ENCODE measurements around the gene MEF2C.
"Not testable (repeated sequence)": the region's sequence is repeated elsewhere in the genome, so short reads cannot be mapped to it uniquely, and the experiment has no call there.

The MEF2C gene

DNA sequence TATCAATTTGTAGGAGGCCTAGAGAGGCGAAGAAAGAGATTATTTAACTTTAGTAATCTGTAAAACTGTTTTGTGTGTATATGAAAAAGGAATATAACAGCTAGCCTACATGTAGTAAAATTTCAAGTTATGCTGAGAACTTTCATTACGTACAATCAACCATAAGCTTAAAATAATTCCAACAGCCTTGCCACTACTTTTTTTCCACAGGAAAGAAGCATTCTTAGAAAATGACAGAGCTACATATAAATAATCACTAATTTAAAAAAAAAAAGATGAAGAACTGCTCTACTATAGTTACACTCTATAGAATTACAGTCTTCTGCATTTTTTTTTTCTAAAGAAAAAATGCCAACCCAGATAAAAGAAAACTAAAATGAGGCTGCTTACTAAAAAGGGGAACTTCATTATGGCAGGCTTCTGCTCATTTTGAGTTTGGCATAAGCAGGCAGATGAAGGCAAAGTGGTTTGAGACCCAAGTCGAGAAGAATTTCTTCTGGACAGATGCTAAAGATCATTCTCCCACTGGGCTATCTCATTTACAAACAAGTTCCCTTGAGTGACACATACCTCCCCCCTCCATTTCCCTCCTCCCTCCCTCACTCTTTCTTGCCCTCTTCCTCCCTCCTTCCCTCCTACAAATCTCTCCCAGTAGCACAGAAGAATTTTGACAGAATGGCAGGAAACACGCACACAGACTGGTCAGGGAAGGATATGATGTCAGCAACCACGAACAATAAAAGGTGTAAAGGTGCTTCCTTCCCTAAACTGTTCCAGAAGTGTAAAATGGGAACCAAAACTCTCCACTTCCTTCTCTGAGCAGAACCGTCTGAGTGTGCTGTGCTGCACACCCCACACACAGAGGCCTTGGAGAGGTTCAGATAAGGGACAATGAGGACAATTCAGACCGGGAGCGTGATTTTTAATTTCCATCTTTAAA, 56.1 kb downstream of the MEF2C start:
- no peak for DNase-seq

DNA sequence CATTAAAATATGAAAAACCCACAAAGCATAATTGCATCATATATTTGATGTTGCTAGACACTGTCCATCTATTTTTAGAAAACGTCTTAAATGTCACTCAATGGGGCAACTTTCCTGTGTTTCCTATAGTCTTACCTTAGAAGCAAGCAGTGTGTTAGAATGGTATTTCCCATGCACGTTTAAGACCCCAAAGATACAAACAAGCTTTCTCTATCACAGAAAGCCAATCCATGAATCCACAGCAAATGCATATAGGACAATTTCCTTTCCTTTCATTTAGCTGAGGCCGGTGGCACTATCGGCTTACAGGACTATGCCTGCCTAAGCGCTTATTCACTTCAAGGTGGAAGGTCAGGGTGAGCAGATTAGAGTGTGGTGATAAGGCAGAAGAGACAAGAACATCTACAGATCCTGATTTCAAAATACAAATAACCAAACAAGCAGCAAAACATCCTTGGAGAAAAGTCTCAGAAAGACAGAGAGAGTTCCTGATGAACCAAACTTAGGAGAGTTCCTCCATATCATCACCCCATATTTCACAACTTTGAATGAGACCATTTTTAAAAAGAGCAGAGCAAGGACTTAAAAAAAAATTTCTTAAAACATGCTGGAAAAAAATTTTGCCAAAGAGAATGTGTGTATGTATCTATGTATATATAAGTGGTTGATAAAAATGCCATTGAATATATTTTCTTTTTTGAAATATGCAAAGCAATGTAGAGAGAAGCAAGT, 57.2 kb downstream of the MEF2C start:
- no peak for DNase-seq

DNA sequence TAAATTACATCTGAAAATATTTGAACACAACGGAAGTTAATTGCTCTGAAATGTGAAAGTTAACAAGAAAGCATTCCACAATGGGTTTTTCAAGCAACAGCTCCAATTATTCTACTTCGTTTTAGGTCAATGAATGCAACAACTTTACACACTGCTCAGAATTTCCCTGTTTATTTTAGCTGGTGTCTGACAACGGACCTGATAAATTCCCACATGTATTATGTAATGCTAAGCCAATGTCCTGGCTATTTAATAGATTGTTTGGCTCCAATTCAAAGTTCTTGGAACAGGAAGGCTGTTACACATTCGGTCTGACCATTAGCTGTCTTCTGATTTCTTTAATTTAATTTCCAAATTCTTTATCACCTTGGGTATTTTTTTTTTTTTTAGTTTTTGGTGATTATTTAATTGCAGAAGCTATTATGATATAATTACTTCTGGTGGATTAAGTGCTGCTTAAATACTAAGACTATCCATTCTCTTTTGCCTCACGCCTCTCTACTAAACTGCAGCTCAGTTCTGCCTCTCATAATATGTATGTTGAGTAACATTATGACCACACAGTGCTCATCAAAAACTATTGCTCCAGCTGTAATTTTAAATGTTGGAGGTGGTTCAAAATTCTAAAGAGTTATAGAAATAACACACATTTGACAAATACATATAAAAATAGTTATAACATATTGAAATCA, 57.9 kb downstream of the MEF2C start:
- no peak for DNase-seq

DNA sequence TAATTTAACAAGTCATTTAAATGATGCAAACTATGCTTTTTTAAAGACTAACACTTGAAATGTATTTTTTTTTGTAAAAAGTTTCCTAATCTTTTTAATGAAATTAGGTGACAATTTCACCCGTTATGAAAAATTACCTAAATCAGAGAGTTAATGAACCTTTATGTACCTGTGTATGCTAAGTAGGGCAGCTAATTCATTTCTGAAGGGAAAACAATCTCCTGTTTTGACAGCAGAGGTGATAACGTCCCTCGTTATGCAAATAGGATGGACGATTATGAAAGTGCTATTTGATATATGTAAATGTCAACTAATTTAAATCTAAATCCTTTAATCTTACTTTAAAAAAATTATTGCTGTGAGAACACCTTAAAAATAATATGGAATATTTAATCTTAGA, 58.8 kb downstream of the MEF2C start:
- no peak for DNase-seq

DNA sequence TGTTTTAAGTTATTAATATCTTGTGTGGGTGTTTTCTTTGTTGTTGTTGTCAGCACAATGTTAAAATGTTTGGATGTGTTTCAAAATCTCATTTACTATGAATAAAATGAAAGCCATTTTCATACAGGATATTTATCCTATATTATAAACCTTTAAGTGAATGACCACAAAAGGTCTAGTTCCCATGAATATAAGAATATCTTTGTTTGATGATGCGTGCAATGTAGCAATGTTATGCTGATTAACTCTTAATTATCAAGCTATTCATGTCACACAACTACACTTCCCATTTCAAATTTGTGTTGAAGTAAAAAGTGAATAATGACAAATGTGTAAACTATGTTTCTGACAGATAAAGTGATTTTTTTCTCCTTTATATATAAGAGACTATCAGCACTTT, 59.8 kb downstream of the MEF2C start:
- DNase-seq: no peak

DNA sequence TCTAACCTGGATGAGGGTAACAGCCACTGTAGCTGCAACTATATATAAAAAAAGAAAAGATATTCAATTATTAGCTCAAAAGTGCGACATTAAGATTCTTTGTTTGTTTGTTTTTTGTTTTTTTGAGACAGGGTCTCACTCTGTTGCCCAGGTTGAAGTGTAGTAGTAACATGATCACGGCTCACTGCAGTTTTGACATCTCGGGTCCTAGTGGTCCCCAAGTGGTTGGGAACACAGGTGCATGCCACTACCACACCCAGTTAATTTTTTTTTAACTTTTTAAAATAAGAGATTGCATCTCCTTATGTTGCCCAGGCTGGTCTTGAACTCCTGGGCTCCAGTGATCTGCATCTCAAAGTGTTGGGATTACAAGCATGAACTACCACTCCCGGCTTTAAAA, 61.8 kb downstream of the MEF2C start:
- DNase-seq: no peak

DNA sequence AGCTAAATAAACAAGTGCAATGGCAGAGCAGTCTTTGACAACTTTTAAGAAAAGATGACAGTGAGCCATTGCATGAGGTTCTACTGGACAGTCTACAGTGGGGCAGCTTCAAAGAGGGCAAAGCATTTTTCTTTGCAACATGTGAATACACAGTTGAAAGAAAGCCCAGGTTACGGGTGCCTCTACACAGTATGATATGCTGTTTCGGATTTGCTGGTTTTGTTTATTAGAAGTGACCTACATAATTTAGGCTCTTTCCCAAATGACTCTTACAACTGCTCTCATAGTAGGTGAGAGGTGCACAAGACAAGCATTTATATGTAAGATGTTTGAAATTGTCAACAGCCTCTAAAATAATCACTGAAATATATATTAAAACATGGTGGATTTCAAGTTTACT, 62.4 kb downstream of the MEF2C start:
- no peak for DNase-seq

DNA sequence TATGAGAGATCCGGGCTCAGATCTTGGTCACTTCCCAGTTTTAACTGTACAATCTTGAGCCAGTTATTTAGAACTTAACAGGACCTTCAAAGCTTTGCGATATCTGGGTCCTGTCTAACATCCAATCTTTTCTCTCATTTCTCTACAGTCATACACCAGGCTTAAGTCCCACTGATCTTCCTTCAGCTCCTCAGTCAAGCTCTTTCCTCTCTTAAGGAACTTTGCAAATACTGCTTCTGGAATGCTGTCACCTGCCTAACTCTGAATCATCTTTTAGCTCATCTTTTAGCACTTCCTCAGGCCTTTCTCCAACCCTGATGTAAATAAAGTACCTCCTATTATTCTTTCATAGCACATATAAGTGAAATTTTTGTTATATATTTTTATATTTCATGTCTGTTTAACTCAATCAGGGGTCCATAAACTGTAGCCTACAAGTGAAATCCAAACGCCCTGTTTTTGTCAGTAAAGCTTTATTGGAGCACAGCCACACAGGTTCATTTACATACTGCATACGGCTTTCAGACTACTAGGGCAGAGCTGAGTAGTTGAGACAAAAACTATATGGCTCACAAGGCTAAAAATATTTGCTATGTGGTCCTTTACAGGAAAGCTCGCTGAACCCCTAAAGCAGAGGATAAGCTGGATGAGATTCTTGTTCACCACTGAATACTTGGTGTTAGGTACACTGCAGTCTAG, 63.5 kb downstream of the MEF2C start:
- no peak for DNase-seq

DNA sequence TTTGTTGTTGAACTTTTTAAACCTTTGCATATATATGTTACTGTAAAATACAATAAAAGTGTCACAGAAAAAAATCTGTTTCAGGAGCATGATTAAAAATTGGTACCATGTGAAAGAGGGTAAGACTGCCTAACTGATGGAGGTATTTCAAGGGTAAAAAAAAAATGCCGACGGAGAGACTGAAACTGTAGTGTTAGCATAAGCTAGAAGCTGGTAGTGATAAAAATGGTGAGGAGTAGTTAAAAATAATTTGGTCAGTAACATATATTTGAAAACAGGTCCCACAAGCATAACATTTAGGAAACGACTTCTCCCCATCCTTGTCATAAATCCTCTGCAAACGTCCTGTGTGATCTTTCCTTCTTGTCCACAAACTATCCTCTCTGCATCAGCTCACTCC, 64.7 kb downstream of the MEF2C start:
- DNase-seq: no peak

DNA sequence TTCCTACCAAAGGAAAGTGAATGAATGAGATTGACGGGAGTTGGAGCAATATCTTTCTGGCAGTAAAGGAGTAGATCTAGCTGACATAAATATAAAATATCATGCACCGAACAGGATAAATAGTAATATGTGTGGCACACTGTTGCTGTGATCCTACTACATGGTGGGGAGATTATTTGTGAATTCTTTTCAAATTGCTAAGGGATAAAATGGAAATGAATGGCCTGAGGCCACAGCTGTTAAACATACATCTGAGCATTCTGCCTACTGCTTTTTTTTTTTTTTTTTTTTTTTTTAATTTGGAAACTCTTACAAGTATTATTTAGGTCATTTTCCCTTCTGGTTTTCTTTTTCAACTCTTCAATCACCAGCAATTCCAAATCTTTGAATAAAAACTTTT, 66.8 kb downstream of the MEF2C start:
- DNase-seq: no peak

DNA sequence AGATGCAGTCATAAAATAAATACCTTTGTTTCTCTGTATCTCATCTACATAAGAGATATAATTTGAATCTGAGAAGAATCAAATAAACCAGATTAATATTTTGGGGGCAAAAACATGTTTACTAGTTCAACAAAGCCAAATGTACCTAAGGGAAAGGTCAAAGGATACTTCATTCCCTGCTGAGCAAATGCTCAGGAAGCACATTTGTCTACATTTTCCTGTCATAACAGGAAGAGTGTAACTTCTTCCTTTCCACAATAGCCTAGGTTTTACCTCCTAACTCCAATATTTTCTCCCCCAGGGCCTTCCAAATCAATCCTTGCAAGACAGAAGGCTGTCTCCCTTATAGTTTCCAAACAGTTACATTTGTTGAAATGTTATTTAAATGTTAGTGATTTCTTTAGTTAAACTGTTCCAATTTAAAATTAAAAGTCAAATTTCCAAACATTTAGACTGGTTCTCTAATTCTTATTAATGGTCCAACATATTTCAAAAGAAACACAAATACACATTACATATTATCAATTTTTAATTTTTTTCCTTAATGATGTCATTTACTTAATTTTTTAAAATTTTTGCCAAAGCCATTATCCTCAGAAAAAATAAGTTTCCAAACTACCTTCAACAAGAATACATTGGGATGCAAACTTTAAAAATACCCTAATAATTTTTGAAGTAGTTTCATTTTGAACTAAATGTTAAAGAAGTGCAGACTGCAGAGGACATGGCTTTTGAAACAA, 67.8 kb downstream of the MEF2C start:
- DNase-seq: no peak

DNA sequence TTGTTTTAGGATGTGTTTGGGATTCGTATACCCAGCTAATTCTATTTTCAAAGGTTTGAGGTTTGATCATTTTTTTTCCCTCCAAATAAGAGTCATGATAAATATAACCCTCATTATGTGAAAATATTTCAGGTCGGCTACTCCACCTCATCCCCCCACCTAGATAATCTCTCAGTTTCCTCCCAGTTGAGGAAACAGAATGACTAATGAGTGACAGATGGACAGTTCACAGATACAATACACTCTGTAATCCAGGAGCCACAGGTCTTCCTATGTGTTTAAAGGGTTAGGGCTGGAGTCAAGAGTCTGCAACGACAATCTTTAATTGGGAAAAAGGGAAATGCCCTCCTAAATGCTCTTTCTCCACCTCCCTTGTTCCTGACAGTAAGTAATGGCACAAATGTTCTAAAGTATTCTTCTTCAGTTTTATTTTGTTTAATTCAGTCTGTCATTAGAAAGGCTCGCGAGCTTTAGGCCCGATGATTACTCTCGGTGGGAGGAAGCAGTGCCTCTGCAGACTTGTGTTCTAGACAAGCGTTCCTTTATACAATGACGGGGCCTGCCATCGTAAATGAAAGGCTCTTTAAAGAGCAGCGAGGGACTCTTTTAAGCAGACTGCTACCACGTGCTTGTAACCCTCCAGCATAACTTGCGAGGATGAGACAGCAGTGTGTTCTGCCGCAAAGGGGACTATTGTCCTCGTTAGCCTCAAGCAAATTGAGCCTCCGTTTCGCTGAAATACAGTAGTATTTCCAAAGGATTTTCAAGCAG, 69.0 kb downstream of the MEF2C start:
- no peak for DNase-seq

DNA sequence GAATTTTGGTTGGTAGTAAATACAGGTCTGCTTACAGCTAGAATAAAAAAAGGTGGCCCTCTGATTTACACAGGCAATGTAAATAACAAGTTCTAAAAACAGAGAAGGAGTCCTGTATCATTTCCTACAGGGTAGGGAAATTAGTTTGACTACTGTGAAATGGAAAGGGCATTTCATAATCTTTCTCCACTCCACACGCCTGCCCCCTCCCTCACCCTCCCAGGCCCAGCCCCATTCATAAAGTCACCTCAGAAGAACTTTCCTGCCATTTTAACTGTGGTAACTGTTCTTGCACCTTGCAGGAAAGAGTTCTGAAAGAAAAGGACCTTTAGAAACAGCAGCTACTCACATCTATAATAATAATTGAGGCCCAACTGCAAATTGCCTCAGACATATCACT, 69.7 kb downstream of the MEF2C start:
- DNase-seq: no peak

DNA sequence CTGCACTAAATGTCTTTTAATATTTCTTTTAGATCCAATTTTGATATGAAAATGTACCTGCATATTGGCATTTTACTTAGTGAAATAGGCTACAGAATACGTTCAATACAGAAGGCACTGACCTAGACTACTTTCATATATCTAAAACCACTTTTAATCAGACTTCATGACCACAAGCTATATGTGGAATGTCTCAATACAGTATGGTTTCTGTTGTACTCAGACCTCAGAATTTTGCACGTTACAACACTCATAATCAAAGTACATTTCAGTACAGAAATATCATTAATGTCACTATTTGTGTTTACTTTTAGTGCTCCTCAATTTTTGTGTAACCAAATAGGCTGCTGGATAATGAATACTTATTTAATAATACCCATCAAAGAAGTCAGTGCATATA, 74.8 kb downstream of the MEF2C start:
- DNase-seq: no peak

DNA sequence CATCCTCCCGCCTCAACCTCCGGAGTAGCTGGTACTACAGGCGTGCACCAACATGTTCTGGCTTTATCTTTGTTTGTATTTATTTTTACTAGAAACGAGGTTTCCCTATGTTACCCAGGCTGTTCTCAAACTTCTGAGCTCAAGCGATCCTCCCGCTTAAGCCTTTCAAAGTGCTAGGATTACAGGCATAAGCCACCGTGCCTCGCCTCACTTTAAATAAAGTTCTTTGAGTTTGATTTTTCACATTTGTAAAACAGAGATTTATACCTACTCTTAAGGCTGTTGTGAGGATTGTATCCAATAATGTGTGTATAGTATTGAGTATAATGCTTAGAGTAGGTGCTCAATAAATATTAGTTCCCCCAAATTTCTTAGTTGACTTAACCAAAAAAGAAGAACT, 75.7 kb downstream of the MEF2C start:
- DNase-seq: no peak

DNA sequence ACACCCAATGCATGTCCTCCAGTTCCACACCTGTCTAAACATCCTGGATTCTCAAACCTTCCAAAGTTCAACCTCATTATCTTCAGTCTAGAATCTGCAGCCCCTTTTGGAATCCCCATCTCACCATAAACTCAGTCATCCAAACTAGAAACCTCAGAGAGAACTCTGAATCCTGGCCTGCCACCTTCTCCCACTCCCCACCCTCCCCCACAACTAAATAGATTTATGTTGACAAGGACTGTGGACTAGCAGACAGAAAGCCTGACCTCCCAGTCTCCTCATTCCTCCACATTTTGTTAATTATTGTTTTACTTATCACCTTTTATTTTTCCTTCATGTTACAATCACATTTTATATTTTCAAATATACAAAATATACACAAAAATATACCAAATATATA, 76.6 kb downstream of the MEF2C start:
- no peak for DNase-seq

DNA sequence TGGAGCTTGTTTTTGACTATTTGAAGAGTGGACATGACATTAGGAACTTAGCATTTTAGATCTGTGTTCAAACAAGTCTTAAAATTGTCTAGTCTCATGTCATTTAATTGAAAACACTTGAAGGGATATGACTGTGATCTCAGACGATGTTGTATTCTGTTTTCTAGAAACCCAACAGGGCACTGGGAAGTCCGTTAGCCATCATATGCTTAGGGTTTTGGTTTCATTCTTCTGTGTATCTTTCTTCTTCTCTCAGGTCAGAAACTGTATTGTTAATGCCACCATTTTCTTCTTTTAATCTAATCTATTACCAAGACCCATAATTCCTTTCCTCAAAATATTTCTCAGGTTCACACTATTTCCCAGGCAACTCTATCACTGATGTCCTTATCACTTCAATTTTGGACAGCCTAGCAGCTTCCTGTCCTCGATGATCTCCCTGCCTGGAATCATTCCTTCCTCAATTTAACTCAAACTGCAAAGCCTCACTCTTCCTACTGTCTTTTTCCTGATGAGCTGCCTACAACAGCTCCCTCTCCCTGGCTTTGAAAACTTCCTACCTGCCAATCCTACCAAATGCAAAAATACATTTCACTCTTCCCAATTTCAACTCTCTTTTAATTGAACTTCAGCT, 77.7 kb downstream of the MEF2C start:
- DNase-seq: no peak

DNA sequence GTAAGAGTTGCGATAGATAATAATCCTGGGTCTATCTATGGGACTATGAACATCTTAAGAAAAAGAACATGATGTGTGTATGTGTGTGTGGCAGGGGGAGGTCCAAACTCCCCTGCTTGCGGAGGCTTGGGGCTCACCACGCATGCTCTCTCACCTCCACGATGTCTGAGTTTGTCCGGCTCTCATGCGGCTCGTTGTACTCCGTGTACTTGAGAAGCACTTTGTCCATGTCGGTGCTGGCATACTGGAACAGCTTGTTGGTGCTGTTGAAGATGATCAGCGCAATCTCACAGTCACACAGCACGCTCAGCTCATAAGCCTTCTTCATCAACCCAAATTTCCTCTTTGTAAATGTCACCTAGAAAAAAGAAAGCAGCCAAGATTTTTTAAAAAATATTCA, 78.5 kb downstream of the MEF2C start:
- DNase-seq: no peak

DNA sequence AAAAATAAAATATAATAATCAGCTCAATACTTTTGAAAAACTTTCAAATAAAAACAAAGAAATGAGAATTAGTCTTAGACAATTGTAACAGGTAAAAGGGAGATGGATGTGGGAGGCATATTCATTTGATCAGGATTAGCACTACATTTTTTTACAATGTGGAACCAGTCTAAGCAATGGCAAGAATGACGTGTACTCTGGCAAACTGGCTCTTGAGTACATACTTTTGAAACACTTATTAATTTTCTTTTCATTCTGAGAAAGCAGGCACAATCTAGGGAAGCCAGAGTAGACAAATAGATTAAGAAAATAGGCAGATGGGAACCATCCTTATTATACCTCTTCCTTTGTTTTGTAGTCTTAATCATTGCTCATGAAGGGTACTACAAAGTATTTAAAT, 79.7 kb downstream of the MEF2C start:
- DNase-seq: no peak

DNA sequence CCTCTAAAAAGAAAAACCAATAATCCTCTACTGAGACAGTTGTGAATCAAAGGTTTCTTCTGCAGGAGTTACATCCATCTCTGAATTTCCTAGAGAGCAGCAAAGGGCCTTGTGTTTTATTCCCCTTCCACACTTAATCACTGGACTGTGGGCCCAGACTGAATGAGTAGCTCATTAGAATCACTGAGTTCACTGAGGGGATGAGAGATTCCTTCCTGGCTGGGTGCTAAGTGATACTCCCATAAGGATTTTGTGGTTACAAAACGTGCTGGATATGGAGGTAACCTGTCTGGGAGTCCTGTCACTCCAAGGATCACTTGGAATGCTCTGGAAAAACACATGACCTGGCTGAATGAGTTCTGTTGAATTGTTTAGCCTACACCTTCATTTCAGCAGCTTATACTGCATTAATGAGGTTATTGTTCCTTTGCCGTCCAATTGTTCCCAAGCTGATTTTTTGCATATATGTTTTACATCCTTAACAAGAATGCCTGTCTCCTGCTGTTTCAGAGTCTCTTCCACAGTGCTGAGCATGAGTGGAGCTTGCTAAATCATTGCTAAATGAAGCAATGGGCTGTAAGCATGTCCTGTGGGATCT, 82.9 kb downstream of the MEF2C start:
- DNase-seq: no peak

DNA sequence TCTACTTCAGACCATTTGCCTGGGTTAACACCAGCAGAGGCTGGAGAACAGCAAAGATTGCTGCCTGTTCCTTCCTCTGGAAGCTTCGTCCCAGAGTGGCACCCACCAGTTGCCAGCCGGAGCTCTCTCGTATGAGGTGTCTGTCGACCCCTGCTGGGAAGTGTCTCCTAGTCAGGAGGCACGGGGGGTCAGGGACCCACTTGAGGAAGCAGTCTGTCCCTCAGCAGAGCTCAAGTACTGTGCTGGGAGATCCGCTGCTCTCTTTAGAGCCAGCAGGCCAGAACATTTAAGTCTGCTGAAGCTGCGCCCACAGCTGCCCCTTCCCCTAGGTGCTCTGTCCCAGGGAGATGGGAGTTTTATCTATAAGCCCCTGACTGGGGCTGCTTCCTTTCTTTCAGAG, 84.1 kb downstream of the MEF2C start:
- DNase-seq: not testable (repeated sequence)
